Measurements from ENCODE around the gene KCTD13.

Gene KCTD13

GRCh38 chr16:29899516-29900101 is 26.4 kb downstream of the KCTD13 start, which contains the start of gene SEZ6L2:
SEZ6L2 (minus strand) TSS chr16:29899550; CDS start chr16:29899019, 531 bp downstream.
- TF ChIP-seq CTCF (IDR thresholded peaks at IDR 0.05; ENCODE audit: low read depth, low read length, missing control alignments) = peak; percentile 14
- peak within 1 kb of the TSS; percentile 62 for H3K4me3 ChIP-seq (replicated peaks; ENCODE audit: low read depth, low read length)
- DNase-seq (ENCODE audit: extremely low read depth, low read depth) = peak; percentile 47

GRCh38 chr16:29898804-29899515 is 27.1 kb downstream of the KCTD13 start:
- no peak for DNase-seq (ENCODE audit: extremely low read depth, low read depth)
- peak overlapping the region; percentile 62 for H3K4me3 ChIP-seq (replicated peaks; ENCODE audit: low read depth, low read length)
- no peak for TF ChIP-seq CTCF (IDR thresholded peaks at IDR 0.05; ENCODE audit: low read depth, low read length, missing control alignments)

- peak overlapping the region; percentile 62 for H3K4me3 ChIP-seq (replicated peaks; ENCODE audit: low read depth, low read length)
- DNase-seq (ENCODE audit: extremely low read depth, low read depth) = no peak
- TF ChIP-seq CTCF (IDR thresholded peaks at IDR 0.05; ENCODE audit: low read depth, low read length, missing control alignments) = no peak
Observed at GRCh38 chr16:29898135-29898803, 27.8 kb downstream of the KCTD13 start.

- no peak overlapping the region for H3K4me3 ChIP-seq (replicated peaks; ENCODE audit: low read depth, low read length)
- DNase-seq (ENCODE audit: extremely low read depth, low read depth) = no peak
- no peak for TF ChIP-seq CTCF (IDR thresholded peaks at IDR 0.05; ENCODE audit: low read depth, low read length, missing control alignments)
Observed at GRCh38 chr16:29897333-29897732, 28.7 kb downstream of the KCTD13 start.

- DNase-seq (ENCODE audit: extremely low read depth, low read depth) = no peak
- H3K4me3 ChIP-seq (replicated peaks; ENCODE audit: low read depth, low read length) = no peak overlapping the region
- TF ChIP-seq CTCF (IDR thresholded peaks at IDR 0.05; ENCODE audit: low read depth, low read length, missing control alignments) = no peak
Observed at GRCh38 chr16:29896841-29897240, 29.2 kb downstream of the KCTD13 start.

- no peak overlapping the region for H3K4me3 ChIP-seq (replicated peaks; ENCODE audit: low read depth, low read length)
- no peak for DNase-seq (ENCODE audit: extremely low read depth, low read depth)
- no peak for TF ChIP-seq CTCF (IDR thresholded peaks at IDR 0.05; ENCODE audit: low read depth, low read length, missing control alignments)
Observed at GRCh38 chr16:29894352-29894751, 31.7 kb downstream of the KCTD13 start.
